Endothelial cell of hepatic sinusoid (primary cell): Measurements from ENCODE around the gene ZNF593.

Source experiments
- in situ Hi-C: cut with HindIII; loops from 2 replicates; pipeline ENCODE4 v1.10.0; 2017; ENCODE audit warnings: low sequenced_read_pairs

The ZNF593 gene

GRCh38 chr1:26145960-26146294 lies 23.8 kb upstream of the ZNF593 start:
- in situ Hi-C loops = loop anchor here (5.0 kb wide), 1 partner anchor 89 kb away; no protein-coding TSS in a partner anchor

DNA sequence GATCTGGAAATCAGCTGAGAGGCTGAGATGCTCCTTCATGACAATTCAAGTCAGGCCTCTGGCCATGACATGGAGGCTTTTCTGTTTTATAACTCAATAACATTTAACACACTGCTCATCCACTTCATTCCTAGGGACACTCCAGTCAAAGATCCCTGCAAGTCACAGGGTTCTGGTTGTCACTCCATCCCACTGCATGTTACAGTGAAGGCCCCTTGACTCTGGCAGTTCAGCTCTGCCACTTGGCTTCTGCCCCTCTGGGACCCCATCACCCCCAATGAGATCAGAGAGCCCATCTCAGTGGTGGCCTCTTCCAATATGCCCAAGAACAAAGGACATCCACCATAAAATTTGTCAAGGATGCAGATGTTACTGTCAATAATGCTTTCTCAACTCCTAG lies 20.8 kb upstream of the ZNF593 start:
- in situ Hi-C loops = loop anchor here (5.0 kb wide), 1 partner anchor 92 kb away; no protein-coding TSS in a partner anchor

DNA sequence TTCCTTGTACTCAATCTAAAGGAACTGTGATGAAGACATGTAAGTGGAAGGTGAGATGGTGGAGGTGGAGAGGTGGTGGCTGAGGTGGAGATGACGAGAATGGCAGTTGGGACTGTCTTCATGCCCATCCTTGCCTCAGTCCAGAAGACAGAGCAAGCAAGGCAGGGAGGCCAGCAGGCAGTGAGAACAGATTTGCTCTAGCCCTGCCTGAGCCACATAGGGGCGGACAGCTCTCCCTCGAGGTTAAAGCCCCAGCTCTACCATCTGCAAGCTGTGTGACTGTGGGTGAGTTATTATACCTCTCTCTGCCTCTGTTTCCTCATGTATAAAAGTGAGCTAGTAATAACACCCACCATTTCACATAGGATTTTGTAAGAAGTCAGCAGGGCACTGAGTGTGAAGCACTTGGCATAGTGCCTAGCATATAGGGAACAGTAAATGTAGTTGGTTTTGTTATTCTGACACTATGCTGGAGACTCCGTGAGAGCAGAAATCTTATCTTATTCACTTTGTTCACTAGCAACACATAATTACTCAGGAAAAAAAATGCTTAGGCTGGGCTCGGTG lies 15.7 kb upstream of the ZNF593 start:
- in situ Hi-C loops = no loop called here

DNA sequence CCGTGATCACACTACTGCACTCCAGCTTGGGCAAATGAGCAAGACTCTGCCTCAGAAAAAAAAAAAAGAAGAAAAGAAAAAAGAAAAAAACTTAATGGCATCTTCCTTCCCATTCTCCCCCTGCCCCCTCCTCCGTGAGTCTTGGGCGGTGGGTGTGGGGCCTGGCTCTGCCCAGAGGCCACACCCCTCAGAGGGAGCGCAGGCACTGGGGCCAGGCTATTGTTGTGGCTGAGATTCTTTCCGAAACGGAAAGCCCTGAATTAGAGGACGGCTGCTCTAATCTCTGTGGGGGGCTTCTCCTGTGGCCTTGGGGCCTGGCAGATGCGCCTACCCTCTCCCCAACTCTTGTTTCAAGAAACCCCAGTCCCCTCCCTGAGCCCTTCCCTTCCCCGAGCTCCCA lies 15.0 kb upstream of the ZNF593 start:
- in situ Hi-C loops = no loop called here

DNA sequence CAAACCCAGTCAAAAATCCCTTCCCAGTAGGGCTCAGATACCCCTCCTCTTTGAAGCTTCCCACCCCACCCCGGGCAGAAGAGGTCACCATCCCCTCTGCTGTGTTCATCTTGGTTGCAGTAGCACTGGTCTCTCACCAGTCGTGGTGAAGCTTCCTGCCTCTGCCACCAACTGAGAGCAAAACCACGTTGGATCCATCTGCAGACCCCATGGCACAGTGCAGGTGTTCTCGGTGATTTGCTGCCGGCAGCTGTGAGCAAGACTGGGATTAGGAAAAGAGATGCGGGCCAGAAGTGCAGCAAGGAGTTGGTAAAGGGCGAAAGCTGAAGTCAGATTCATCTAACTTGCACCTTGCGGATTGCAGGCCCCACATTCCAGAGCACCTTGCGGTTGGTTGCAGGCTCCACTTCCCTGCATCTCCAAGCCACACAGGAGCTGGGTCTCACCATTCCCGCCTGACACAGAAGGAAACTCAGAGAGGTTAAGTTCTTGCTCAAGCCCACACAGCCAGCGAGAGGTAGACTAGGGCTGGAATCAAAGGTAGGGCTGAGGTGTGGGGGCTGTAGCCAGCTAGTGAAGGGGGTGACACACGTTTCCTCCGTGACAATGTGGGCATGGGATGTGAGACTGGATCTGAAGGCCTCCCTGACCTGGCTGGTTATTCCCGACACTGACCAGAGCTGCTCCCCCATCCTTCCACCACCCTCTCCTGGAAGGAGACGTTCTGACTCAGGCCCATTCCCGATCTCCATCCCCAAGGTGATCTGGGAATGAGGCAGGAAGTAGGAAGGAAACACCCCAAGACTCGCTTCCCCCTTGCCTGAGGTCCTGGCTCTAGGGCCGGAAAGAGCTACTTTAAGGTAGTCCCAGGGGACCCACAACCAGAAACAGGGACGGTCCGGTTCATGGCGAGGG lies 14.1 kb upstream of the ZNF593 start:
- in situ Hi-C loops = no loop called here

- in situ Hi-C loops = no loop called here
Observed at GRCh38 chr1:26156285-26157038, 13.2 kb upstream of the ZNF593 start.

GRCh38 chr1:26158271-26158907 lies 11.3 kb upstream of the ZNF593 start:
- in situ Hi-C loops = no loop called here

DNA sequence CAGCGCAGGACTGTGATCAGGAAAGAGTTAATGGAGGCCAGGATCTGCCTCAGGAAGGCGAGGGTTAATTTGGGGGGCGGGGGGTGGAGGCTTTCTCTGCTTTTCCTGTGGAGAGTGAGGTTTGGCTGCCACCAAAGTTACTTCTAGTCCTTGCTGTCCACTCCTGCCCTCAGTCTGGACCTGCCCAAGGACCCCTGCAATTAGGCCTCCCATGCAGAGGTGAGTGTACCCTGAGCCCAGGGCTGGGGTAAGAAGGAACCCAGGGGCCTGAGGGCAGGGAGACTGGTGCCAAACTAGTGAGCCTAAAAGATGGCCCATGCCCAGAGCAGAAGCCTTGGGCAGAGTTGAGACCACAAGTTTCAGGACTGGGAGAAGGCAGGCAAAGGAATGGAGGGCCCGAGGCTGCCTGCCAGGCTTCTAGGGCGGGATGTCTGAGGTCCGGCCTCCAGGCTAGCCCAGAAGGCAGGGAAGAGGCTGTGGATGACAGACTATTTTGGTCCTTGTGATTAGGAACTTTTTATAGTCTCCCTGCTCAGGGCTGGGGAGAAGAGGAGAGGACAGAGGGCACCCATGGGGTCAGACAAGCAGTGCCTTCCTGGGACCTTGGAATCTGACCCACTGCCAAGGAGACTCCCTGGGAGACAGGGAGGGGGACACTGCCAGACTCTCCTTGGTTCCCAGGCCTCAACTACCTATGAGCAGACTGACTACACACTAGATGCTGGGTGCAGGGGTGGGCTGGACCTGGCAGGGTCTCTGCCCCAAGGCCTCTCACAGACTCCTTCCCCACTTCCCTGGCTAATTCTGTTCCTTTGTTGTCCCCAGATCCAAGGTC lies 10.6 kb upstream of the ZNF593 start, which contains the start of gene FAM110D:
TSS of gene FAM110D (plus strand) at position 172 of the 835 bp plus-strand sequence. CDS start 2,213 bp downstream, outside the sequence.
- in situ Hi-C loops = no loop called here

GRCh38 chr1:26159743-26160039 lies 10.0 kb upstream of the ZNF593 start:
- in situ Hi-C loops = no loop called here

GRCh38 chr1:26160527-26161414 lies 8.9 kb upstream of the ZNF593 start:
- in situ Hi-C loops = no loop called here

DNA sequence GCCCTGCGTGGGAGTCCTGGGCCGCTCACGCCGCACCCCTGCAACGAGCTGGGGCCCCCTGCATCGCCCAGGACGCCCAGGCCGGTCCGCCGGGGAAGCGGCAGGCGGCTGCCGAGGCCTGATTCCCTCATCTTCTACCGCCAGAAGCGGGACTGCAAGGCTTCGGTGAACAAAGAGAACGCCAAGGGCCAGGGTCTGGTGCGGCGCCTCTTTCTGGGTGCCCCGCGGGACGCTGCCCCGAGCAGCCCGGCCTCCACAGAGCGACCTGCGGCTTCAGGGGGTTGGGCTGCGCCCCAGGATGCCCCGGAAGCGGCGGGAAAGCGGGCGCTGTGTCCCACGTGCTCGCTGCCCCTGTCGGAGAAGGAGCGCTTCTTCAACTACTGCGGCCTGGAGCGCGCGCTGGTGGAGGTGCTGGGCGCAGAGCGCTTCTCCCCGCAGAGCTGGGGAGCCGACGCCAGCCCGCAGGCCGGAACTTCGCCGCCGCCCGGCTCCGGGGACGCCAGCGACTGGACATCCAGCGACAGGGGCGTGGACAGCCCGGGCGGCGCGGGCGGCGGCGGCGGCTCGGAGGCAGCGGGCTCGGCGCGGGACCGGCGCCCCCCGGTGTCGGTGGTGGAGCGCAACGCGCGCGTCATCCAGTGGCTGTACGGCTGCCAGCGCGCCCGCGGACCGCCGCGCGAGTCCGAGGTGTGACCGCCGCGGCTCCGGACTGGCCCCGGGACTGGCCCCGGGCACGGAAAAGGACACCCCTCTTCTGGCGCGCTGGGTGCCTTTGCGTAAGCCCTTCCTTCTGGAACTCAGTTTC lies 8.1 kb upstream of the ZNF593 start:
- in situ Hi-C loops = no loop called here

DNA sequence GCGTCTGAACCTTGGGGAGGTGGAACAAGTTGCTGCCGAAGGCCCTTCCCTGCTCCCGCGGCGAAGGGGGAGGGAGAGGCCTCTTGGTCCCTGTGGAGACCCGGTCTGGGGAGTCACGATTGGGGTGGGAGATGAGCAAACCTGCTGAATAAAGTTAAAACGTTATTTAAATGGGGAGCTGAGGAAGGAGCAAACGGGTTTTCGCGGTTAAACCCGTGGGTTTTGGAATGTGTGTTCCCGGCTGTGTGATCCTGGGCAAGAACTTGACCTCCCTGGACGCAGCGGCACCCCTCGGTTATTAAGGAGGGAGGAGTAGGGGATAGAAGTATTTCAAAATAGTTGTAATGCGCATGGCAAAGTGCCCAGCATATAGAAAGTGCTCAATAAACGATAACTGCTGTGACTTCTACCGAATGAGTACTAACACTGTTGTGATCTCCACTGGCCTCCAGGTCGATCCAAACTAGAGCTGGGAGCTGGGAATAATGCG lies 7.4 kb upstream of the ZNF593 start:
- in situ Hi-C loops = no loop called here

DNA sequence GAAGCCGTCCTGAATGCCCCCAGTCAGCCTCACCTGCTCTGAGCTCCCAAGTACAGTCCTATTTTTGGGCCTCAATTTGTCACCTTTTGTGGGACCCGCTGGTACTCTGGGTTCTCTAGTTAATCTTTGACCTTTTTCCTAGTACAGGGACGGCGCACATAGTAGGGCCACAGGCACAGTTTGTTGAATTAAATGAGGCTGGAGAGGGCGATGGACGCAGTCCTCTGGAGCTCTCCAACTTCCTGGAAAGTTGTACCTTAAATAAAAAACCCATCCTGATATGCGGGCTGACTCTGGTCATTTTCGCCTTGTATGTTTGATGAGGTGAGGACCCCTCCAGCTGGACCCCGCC lies 6.0 kb upstream of the ZNF593 start:
- in situ Hi-C loops = no loop called here

DNA sequence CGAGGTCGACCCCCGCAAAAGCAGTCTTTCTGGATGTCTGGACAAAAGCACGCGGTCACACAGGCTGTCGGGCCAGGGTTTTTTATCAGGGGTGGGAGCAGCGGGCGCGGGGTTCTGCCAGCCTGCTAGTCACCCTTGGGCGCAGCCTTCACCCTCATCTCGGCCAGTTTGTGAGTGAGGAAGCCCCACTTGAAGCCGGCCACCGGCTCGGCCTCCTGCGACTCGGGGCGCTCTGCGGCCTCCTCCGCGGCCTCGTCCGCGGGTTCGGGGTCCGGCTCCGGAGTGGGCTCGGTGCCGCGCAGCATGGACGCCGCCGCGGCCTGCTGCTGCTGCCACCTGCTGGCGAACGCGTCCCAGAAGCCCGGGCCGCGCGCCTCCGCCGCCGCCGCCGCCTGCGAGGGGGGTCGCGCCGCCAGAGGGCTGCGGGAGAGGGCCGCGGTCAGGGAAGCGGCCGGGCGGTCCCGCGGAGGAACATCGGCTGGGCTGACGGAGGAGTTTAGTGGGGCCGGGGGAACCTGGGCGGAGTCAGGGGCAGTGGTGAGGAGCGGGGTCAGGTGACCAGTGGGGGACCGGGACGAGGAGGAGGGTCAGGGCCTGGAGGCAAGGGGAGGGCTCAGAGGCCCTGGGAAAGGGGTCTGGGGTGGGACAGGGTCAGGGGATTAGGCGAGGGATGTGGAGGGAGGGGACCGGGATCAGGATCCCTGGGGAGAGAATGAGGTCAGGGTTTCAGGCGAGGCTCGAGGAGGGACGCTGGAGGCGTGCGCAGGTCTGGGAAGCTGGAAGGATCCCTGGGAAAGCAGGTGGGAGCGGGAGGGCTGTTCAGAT lies 5.5 kb upstream of the ZNF593 start:
- in situ Hi-C loops = no loop called here

DNA sequence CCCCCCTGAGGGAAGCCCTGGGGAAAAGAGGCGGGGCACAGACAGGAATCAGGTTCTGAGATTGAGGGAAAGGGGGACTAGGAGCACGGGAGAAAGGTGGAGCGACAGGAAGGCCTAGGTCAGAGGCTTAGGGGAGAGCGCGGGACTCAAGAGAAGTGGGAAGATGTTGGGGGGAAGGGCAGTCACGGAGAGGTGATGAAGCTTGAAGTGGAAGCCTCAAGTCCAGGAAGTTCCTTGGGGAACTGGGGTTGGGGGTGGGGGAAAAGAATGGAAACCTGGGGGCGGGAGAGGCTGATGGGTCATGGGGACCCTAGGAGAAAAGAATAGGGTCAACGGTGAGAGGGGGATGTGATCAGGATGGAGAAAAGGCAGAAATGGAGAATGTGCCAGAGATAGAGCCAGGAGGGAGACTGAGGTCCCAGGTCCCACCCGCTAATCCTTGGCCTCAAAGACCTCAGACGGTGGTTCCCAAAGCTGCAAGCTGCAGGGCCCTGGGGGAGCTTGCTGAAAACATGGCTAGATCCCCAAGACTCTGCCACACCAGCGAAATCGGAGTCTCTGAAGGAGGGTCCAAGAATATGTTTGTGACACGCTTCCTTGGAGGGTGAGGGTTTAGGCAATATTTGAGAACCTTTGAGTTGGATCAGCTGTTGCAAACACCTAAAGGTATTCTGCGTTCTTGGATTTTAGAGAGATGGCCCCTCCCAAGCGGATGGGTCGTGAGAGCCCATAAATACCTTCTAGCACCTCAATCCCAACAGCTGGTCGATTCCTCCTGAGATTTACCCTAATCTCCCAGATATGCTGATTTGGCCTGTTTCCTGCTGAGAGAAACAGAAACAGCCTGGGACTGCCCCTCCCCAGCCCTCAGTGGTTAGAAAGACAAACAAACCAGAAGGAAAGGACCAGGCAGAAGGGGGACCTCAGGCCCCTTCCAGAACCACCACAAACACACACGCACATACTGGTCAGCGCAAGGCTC lies 4.6 kb upstream of the ZNF593 start:
- in situ Hi-C loops = loop anchor here (5.0 kb wide), 3 partner anchors 62 to 93 kb away; no protein-coding TSS in a partner anchor

- in situ Hi-C loops = loop anchor here (5.0 kb wide), 3 partner anchors 61 to 94 kb away; no protein-coding TSS in a partner anchor
Observed at GRCh38 chr1:26166719-26167281, 2.9 kb upstream of the ZNF593 start.
